HEK293 (cell line): ENCODE measurements around the gene SHANK2.
A peak's percentile ranks its signal among the peaks of the same experiment; 100 is the strongest.

ENCODE experiments used
- CTCF ChIA-PET: fragments of 350-600 bp; formaldehyde crosslinking; extraction: SDS; loops from one replicate; lab custom pipeline; 2021; ENCODE audit warnings: antibody characterized with exemption; lab: Yijun Ruan, JAX
- POLR2A ChIA-PET: fragments of 300-600 bp; formaldehyde crosslinking; extraction: SDS; loops from one replicate; lab custom pipeline; 2020; ENCODE audit warnings: antibody characterized with exemption, inconsistent platforms; lab: Yijun Ruan, JAX
- H3K27ac ChIP-seq: fragments of 200-500 bp; sonication (Bioruptor generic); 2 replicates; pipeline ENCODE4 v1.5.1; 2014; ENCODE audit warnings: low read depth, low read length, control low read depth, inconsistent platforms; ENCODE audit errors: extremely low read depth
- H3K36me3 ChIP-seq, 2 experiments: fragments of 200-500 bp in 1 of 2; sonication (Bioruptor generic) in 1 of 2; 1 replicate in 1 of 2; 2 replicates in 1 of 2; pipeline ENCODE4 v1.5.1; 2014 to 2017; ENCODE audit warnings: inconsistent platforms in 2 of 2, low read length in 2 of 2; ENCODE audit not compliant: control insufficient read depth in 2 of 2, insufficient read depth in 1 of 2
- H3K4me1 ChIP-seq: fragments of 200-500 bp; sonication (Bioruptor generic); 2 replicates; pipeline ENCODE4 v1.5.1; 2014; ENCODE audit warnings: mild to moderate bottlenecking, low read length, inconsistent platforms; ENCODE audit not compliant: control insufficient read depth, insufficient read depth
- H3K4me3 ChIP-seq: 2 replicates; pipeline ENCODE4 v1.5.1; 2011; ENCODE audit warnings: low read depth, mild to moderate bottlenecking, control low read depth, low read length, moderate library complexity
- H3K9me3 ChIP-seq: fragments of 200-500 bp; sonication (Bioruptor generic); 2 replicates; pipeline ENCODE4 v1.5.1; 2014; ENCODE audit warnings: low read depth, low read length, inconsistent platforms; ENCODE audit not compliant: control insufficient read depth, insufficient read depth
- KLF7 ChIP-seq: fragments of 450-650 bp; formaldehyde crosslinking; IDR thresholded peaks from 2 replicates; pipeline ENCODE4 v1.5.1; 2016; ENCODE audit warnings: missing biosample characterization, missing genetic modification characterization, borderline replicate concordance
- OSR2 ChIP-seq: fragments of 450-650 bp; formaldehyde crosslinking; IDR thresholded peaks from 2 replicates; pipeline ENCODE4 v1.5.1; 2016; ENCODE audit warnings: missing biosample characterization, missing genetic modification characterization
- PBX3 ChIP-seq: sonication (generic); formaldehyde crosslinking; IDR thresholded peaks from 2 replicates; pipeline ENCODE4 v1.8.1; 2022; ENCODE audit warnings: mild to moderate bottlenecking, moderate library complexity, missing genetic modification reagents
- SETDB1 ChIP-seq: IDR thresholded peaks from one replicate; pipeline ENCODE4 v1.6.1; 2017; ENCODE audit warnings: mild to moderate bottlenecking, low read length, moderate library complexity, mixed read lengths; ENCODE audit not compliant: insufficient read length
- WT1 ChIP-seq: fragments of 450-650 bp; formaldehyde crosslinking; IDR thresholded peaks from 2 replicates; pipeline ENCODE4 v1.5.1; 2016; ENCODE audit warnings: missing biosample characterization, missing genetic modification characterization
- ZBTB10 ChIP-seq: fragments of 450-650 bp; formaldehyde crosslinking; IDR thresholded peaks from 2 replicates; pipeline ENCODE4 v1.5.1; 2016; ENCODE audit warnings: missing biosample characterization, missing genetic modification characterization
- ZBTB17 ChIP-seq: fragments of 450-650 bp; formaldehyde crosslinking; IDR thresholded peaks from 2 replicates; pipeline ENCODE4 v1.5.1; 2016; ENCODE audit warnings: missing biosample characterization, missing genetic modification characterization
- ZBTB20 ChIP-seq: fragments of 450-650 bp; formaldehyde crosslinking; IDR thresholded peaks from 2 replicates; pipeline ENCODE4 v1.5.1; 2016; ENCODE audit warnings: missing biosample characterization, missing genetic modification characterization
- ZBTB26 ChIP-seq: fragments of 450-650 bp; formaldehyde crosslinking; optimal IDR thresholded peaks from 2 replicates; pipeline ENCODE3; 2016; ENCODE audit warnings: missing biosample characterization, mild to moderate bottlenecking, missing genetic modification characterization
- ZNF10 ChIP-seq: fragments of 450-650 bp; formaldehyde crosslinking; IDR thresholded peaks from 2 replicates; pipeline ENCODE4 v1.5.1; 2017; ENCODE audit warnings: missing biosample characterization, missing genetic modification characterization
- ZNF23 ChIP-seq: fragments of 450-650 bp; formaldehyde crosslinking; IDR thresholded peaks from 2 replicates; pipeline ENCODE4 v1.5.1; 2016; ENCODE audit warnings: missing biosample characterization, missing genetic modification characterization, borderline replicate concordance
- ZNF366 ChIP-seq: fragments of 450-650 bp; formaldehyde crosslinking; conservative IDR thresholded peaks from 2 replicates; pipeline ENCODE4 v1.5.1; 2016; ENCODE audit warnings: missing biosample characterization, missing genetic modification characterization
- ZNF433 ChIP-seq: fragments of 450-650 bp; formaldehyde crosslinking; IDR thresholded peaks from 2 replicates; pipeline ENCODE4 v1.5.1; 2016; ENCODE audit warnings: missing biosample characterization, missing genetic modification characterization, low read depth
- ZNF510 ChIP-seq: fragments of 450-650 bp; formaldehyde crosslinking; IDR thresholded peaks from 2 replicates; pipeline ENCODE4 v1.5.1; 2018; ENCODE audit warnings: mild to moderate bottlenecking, missing genetic modification characterization, missing biosample characterization; ENCODE audit not compliant: insufficient replicate concordance
- ZNF521 ChIP-seq: fragments of 450-650 bp; formaldehyde crosslinking; IDR thresholded peaks from 2 replicates; pipeline ENCODE4 v1.5.1; 2017; ENCODE audit warnings: missing biosample characterization, mild to moderate bottlenecking, missing genetic modification characterization
- ZNF645 ChIP-seq: fragments of 450-650 bp; formaldehyde crosslinking; IDR thresholded peaks from 2 replicates; pipeline ENCODE4; 2016; ENCODE audit warnings: missing biosample characterization, missing genetic modification characterization
- ZNF664 ChIP-seq: fragments of 450-650 bp; formaldehyde crosslinking; IDR thresholded peaks from 2 replicates; pipeline ENCODE4 v1.5.1; 2016; ENCODE audit warnings: missing biosample characterization, missing genetic modification characterization
- ZNF747 ChIP-seq: fragments of 450-650 bp; formaldehyde crosslinking; IDR thresholded peaks from 2 replicates; pipeline ENCODE4 v1.5.1; 2016; ENCODE audit warnings: missing biosample characterization, missing genetic modification characterization
- ZSCAN18 ChIP-seq: fragments of 450-650 bp; formaldehyde crosslinking; IDR thresholded peaks from 2 replicates; pipeline ENCODE4 v1.5.1; 2016; ENCODE audit warnings: missing biosample characterization, missing genetic modification characterization

SHANK2 gene

GRCh38 chr11:71227058-71227659 lies 25.2 kb downstream of the SHANK2 start:
- TF ChIP-seq ZNF23 (tag by site-specific recombination) (no peak), SETDB1 (peak; percentile 91)
- ChIA-PET POLR2A (no interaction called here), CTCF (interaction anchor here (0.9 kb wide), 1 partner anchor 24 kb away, joined by 3 read pairs; no protein-coding TSS in a partner anchor)
- Histone ChIP-seq H3K9me3 (no peaks in the 10 kb centered on the region), H3K36me3 (peaks cover 0 to 7% of the 10 kb centered on the region in 2 experiments; a peak in 1 of 3 replicates), H3K27ac (no peak overlapping the region), H3K4me3 (no peak overlapping the region), H3K4me1 (no peaks in the 10 kb centered on the region)

- POLR2A ChIA-PET, result no interaction called here
- Histone ChIP-seq H3K4me3 (no peak overlapping the region), H3K4me1 (no peaks in the 10 kb centered on the region), H3K36me3 (peaks cover 0 to 7% of the 10 kb centered on the region in 2 experiments; a peak in 1 of 3 replicates), H3K9me3 (no peaks in the 10 kb centered on the region), H3K27ac (no peak overlapping the region)
- CTCF ChIA-PET, result interaction anchor here (0.6 kb wide), 1 partner anchor 93 kb away, joined by 3 read pairs; no protein-coding TSS in a partner anchor
- TF ChIP-seq ZNF664 (tag by site-specific recombination) (no peak), OSR2 (no peak), KLF7 (tag by site-specific recombination) (no peak), ZBTB10 (no peak), ZBTB20 (no peak), ZBTB17 (no peak), ZSCAN18 (tag by site-specific recombination) (no peak), ZNF510 (tag by site-specific recombination) (no peak), PBX3 (CRISPR knock-in tag) (no peak), ZNF433 (tag by site-specific recombination) (no peak), ZNF645 (no peak), ZNF10 (tag by site-specific recombination) (no peak), ZNF366 (tag by site-specific recombination) (no peak), ZNF747 (tag by site-specific recombination) (no peak), ZNF521 (no peak), ZBTB26 (no peak), WT1 (no peak)
Measured at GRCh38 chr11:71223671-71224660, 28.4 kb downstream of the SHANK2 start.
